NCI-H510A treated with DMSO at 0.1 percent for 48 hours (cell line): ENCODE results near the gene RAD9B.
"Not testable (repeated sequence)": the region's sequence is repeated elsewhere in the genome, so short reads cannot be mapped to it uniquely, and the experiment has no call there.

Source experiments
- DNase-seq: peaks from one replicate; lab custom pipeline; 2025; lab: John Stamatoyannopoulos, UW

The RAD9B gene

GRCh38 chr12:110501752-110502738 is at the start of gene RAD9B, which contains the start of gene VPS29:
Gene RAD9B, plus strand, starts transcription at chr12:110502331. Its CDS starts 7 bp downstream, at chr12:110502338.
Gene VPS29, minus strand, starts transcription at chr12:110502111. Its CDS starts 60 bp downstream, at chr12:110502051.
- peak; percentile 98 for DNase-seq

- no peak for DNase-seq
Measured at GRCh38 chr12:110453569-110454296, 48.4 kb upstream of the RAD9B start.

GRCh38 chr12:110458756-110459155 is 43.4 kb upstream of the RAD9B start:
- DNase-seq: no peak

- not testable (repeated sequence) for DNase-seq
Measured at GRCh38 chr12:110461189-110461588, 40.9 kb upstream of the RAD9B start.

- DNase-seq: no peak
Measured at GRCh38 chr12:110465024-110465423, 37.1 kb upstream of the RAD9B start.

- not testable (repeated sequence) for DNase-seq
Measured at GRCh38 chr12:110465765-110466164, 36.4 kb upstream of the RAD9B start.

GRCh38 chr12:110466791-110467190 is 35.3 kb upstream of the RAD9B start:
- no peak for DNase-seq

GRCh38 chr12:110467847-110468213 is 34.3 kb upstream of the RAD9B start:
- DNase-seq: no peak

- peak; percentile 99 for DNase-seq
Measured at GRCh38 chr12:110468214-110469048, 33.7 kb upstream of the RAD9B start, which contains the start of the genes FAM216A and GPN3. Gene FAM216A, plus strand, starts transcription at chr12:110468845. Its CDS starts 31 bp downstream, at chr12:110468876. Gene GPN3, minus strand, starts transcription at chr12:110468257. Its CDS starts 54 bp downstream, at chr12:110468203.

- no peak for DNase-seq
Measured at GRCh38 chr12:110475426-110475825, 26.7 kb upstream of the RAD9B start.

GRCh38 chr12:110498984-110499706 is 3.0 kb upstream of the RAD9B start:
- DNase-seq: no peak

GRCh38 chr12:110501399-110501751 is 756 bp upstream of the RAD9B start:
- peak; percentile 46 for DNase-seq

GRCh38 chr12:110503432-110503831 is 1.3 kb downstream of the RAD9B start:
- DNase-seq: no peak

GRCh38 chr12:110505332-110505731 is 3.2 kb downstream of the RAD9B start:
- DNase-seq: no peak

GRCh38 chr12:110508071-110508586 is 6.0 kb downstream of the RAD9B start:
- DNase-seq: no peak

GRCh38 chr12:110513842-110514241 is 11.7 kb downstream of the RAD9B start:
- DNase-seq: no peak

- no peak for DNase-seq
Measured at GRCh38 chr12:110514363-110514762, 12.2 kb downstream of the RAD9B start.

- no peak for DNase-seq
Measured at GRCh38 chr12:110516995-110517394, 14.9 kb downstream of the RAD9B start.

- DNase-seq: not testable (repeated sequence)
Measured at GRCh38 chr12:110518014-110518413, 15.9 kb downstream of the RAD9B start.

- not testable (repeated sequence) for DNase-seq
Measured at GRCh38 chr12:110520876-110521712, 19.0 kb downstream of the RAD9B start.
